Smooth muscle cell (in vitro differentiated cells): ENCODE measurements around the gene DNAJB13. TPM values are rescaled to one million over a fixed set of nuclear protein-coding genes. Genes with fewer than 3 reads are reported as not detected.

ENCODE experiments used
- DNase-seq: peaks from one replicate; lab custom pipeline; 2025; ENCODE audit not compliant: unreplicated experiment; lab: John Stamatoyannopoulos, UW
- H2AFZ ChIP-seq: fragments of 200-600 bp; sonication (generic); 2 replicates; pipeline ENCODE4 v1.6.0; 2016; ENCODE audit warnings: antibody characterized with exemption, low read depth, mild to moderate bottlenecking
- H3F3A ChIP-seq: fragments of 200-600 bp; sonication (generic); 2 replicates; pipeline ENCODE4 v1.6.0; 2017; ENCODE audit warnings: antibody characterized with exemption, low read depth
- H3K27ac ChIP-seq: fragments of 200-600 bp; sonication (generic); 2 replicates; pipeline ENCODE4 v1.5.1; 2016; ENCODE audit warnings: low read depth, mild to moderate bottlenecking
- H3K27me3 ChIP-seq: fragments of 200-600 bp; sonication (generic); 2 replicates; pipeline ENCODE4 v1.6.1; 2016; ENCODE audit warnings: low read depth, mild to moderate bottlenecking
- H3K36me3 ChIP-seq: fragments of 200-600 bp; sonication (generic); 2 replicates; pipeline ENCODE4 v1.5.1; 2016; ENCODE audit warnings: low read depth
- H3K4me1 ChIP-seq: fragments of 200-600 bp; sonication (generic); 2 replicates; pipeline ENCODE4 v1.5.1; 2016; ENCODE audit warnings: low read depth
- H3K4me2 ChIP-seq: fragments of 200-600 bp; sonication (generic); 2 replicates; pipeline ENCODE4 v1.6.0; 2016; ENCODE audit warnings: mild to moderate bottlenecking
- H3K4me3 ChIP-seq: fragments of 200-600 bp; sonication (generic); 2 replicates; pipeline ENCODE4 v1.5.1; 2016; ENCODE audit warnings: mild to moderate bottlenecking
- H3K79me2 ChIP-seq: fragments of 200-600 bp; sonication (generic); 2 replicates; pipeline ENCODE4 v1.6.0; 2016; ENCODE audit warnings: low read depth, mild to moderate bottlenecking
- H3K9ac ChIP-seq: fragments of 200-600 bp; sonication (generic); 2 replicates; pipeline ENCODE4 v1.6.0; 2016; ENCODE audit warnings: low read depth
- H3K9me3 ChIP-seq: fragments of 200-600 bp; sonication (generic); replicated peaks from 2 replicates; pipeline ENCODE4 v1.5.1; 2016; ENCODE audit warnings: low read depth
- H4K20me1 ChIP-seq: fragments of 200-600 bp; sonication (generic); 2 replicates; pipeline ENCODE4 v1.6.0; 2016; ENCODE audit warnings: low read depth
- CTCF ChIP-seq: fragments of 200-600 bp; sonication (generic); IDR thresholded peaks from 2 replicates; pipeline ENCODE4 v1.5.1; 2017; ENCODE audit warnings: borderline replicate concordance, mild to moderate bottlenecking, antibody characterized with exemption; ENCODE audit not compliant: insufficient read depth, poor library complexity, severe bottlenecking
- WGBS: methylation state at CpG from one replicate; pipeline ENCODE4 v1.1.7; 2016; ENCODE audit warnings: low lambda C conversion rate; 5-methylcytosine and 5-hydroxymethylcytosine counted together
- polyA plus RNA-seq: library from polyadenylated mRNA; unstranded; fragments of >200 nt; fragmentation: Nextera tagmentation; extraction: Ambion mirVana; gene quantifications from 2 replicates; pipeline ENCODE4 v1.2.1, GENCODE V29; 2016
- total RNA-seq: library from RNA; depleted of rRNA; stranded (reverse); fragments of >200 nt; gene quantifications from 2 replicates; pipeline ENCODE4 v1.2.3, GENCODE V29; 2014

The DNAJB13 gene
- not detected in 2 replicates for total RNA-seq
- not detected in 2 replicates for polyA plus RNA-seq

- Histone ChIP-seq H3K4me3 (no peak within 1 kb of the TSS), H3K9me3 (no peaks in the 10 kb centered on the region), H3F3A (no peaks in the 10 kb centered on the region), H3K27ac (no peak within 1 kb of the TSS), H3K9ac (no peak within 1 kb of the TSS), H3K79me2 (no peaks in the 10 kb centered on the region), H4K20me1 (no peaks in the 10 kb centered on the region), H3K4me2 (no peak within 1 kb of the TSS), H3K27me3 (no peaks in the 10 kb centered on the region), H3K4me1 (no peaks in the 10 kb centered on the region), H3K36me3 (no peaks in the 10 kb centered on the region), H2AFZ (no peak within 1 kb of the TSS)
- no peak for TF ChIP-seq CTCF
- WGBS: 80% methylated on average over 12 of the region's 12 CpGs
- DNase-seq: no peak
Measured at GRCh38 chr11:73950869-73951710, at the start of gene DNAJB13. TSS of gene DNAJB13 (plus strand) at chr11:73951026. CDS start at chr11:73951070, 44 bp downstream.

GRCh38 chr11:73902303-73902702, 48.5 kb upstream of the DNAJB13 start:
- Histone ChIP-seq H3K4me1 (no peaks in the 10 kb centered on the region), H3K36me3 (peaks cover 4% of the 10 kb centered on the region), H3K4me2 (no peak overlapping the region), H3K27ac (no peak overlapping the region), H4K20me1 (no peaks in the 10 kb centered on the region), H3K9me3 (no peaks in the 10 kb centered on the region), H3F3A (no peaks in the 10 kb centered on the region), H3K79me2 (no peaks in the 10 kb centered on the region), H3K9ac (no peak overlapping the region), H3K4me3 (no peak overlapping the region), H3K27me3 (no peaks in the 10 kb centered on the region), H2AFZ (no peak overlapping the region)
- no peak for TF ChIP-seq CTCF
- 100% methylated on average over 1 of the region's 1 CpG for WGBS
- DNase-seq: no peak

GRCh38 chr11:73907191-73907590, 43.6 kb upstream of the DNAJB13 start:
- no peaks in the 10 kb centered on the region for H3F3A ChIP-seq

More at GRCh38 chr11:73907191-73907590, 43.6 kb upstream of the DNAJB13 start:
- no peak overlapping the region for H3K4me3 ChIP-seq
- H3K9ac ChIP-seq: no peak overlapping the region
- no peaks in the 10 kb centered on the region for H3K79me2 ChIP-seq
- H2AFZ ChIP-seq: no peak overlapping the region
- H3K9me3 ChIP-seq: no peaks in the 10 kb centered on the region
- WGBS: 95% methylated on average over 4 of the region's 4 CpGs
- no peak overlapping the region for H3K4me2 ChIP-seq
- H3K36me3 ChIP-seq: no peaks in the 10 kb centered on the region
- peak; percentile 7 for TF ChIP-seq CTCF
- H3K27me3 ChIP-seq: no peaks in the 10 kb centered on the region
- no peak overlapping the region for H3K27ac ChIP-seq
- no peaks in the 10 kb centered on the region for H4K20me1 ChIP-seq
- no peak for DNase-seq
- no peaks in the 10 kb centered on the region for H3K4me1 ChIP-seq
